ENCODE data around the gene SDHAF2. TPM values are rescaled to one million over a fixed set of nuclear protein-coding genes. Genes with fewer than 3 reads are reported as not detected.

Gene SDHAF2
- total and polyA plus RNA-seq, 9 of the 15 experiments (the other 6 are each of a cell fraction or from before 2014, with no cell fraction given), result 21.2 to 144 (median 40.4) TPM

DNA sequence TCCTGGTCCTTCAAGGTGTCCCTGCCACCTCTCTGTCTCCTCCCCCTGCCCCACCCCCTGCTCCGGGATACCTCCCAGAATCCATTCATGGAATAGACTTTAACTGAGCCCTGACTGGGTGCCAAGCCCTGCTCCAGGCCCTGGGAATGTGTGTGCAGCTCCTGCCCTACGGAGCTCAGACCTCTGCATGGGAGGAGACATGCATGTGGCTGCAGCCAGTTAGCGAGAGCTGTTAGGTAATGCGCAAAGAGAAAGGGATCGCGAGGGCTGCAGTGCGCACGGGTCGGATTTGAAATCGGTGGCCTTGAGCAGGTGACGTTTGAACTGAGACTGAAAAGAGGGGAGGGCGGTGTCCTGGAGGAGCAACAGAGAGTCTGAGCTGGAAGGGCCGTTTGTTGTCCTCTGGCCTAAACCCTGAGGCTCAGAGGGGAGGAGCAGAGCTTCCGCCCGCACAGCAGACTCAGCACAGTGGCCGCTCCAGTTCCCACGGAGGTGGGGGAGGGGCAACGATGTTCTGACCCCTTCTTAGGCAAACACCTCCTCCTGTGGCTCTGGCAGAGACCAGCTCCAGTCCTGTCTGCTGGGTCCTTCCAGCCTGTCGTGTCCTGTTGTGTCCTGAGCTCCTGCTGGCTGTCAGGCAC, 58.8 kb downstream of the SDHAF2 start:
- Histone ChIP-seq H3K4me2 (ENCODE audit: insufficient read depth, low read length) (peak overlapping the region; percentile 28; the same call in 1 of the 2 replicates), H3K79me2 (ENCODE audit: control insufficient read depth, insufficient read depth, low read length) (no peaks in the 10 kb centered on the region), H3K36me3 (ENCODE audit: control insufficient read depth, insufficient read depth, low read length) (no peaks in the 10 kb centered on the region), H3K27ac (ENCODE audit: extremely low read depth, low read depth, low read length) (no peak overlapping the region), H3K27me3 (ENCODE audit: control insufficient read depth in 2 of 2, insufficient read depth in 2 of 2, low read length in 2 of 2) (peaks cover 36 to 88% of the 10 kb centered on the region in 2 experiments), H4K20me1 (replicated peaks; ENCODE audit: control insufficient read depth, insufficient read depth, low read length) (peaks cover 5% of the 10 kb centered on the region; the same call in 1 of the 2 replicates), H3K9me1 (ENCODE audit: control insufficient read depth, insufficient read depth, low read length) (no peaks in the 10 kb centered on the region), H3K9ac (ENCODE audit: insufficient read depth in 1 of 2, low read depth in 2 of 2, low read length in 2 of 2) (peak overlapping the region in 1 of 2 experiments; percentile 40; a peak in 2 of 4 replicates), H3K4me1 (replicated peaks in 1 of 2; ENCODE audit: control insufficient read depth in 2 of 2, insufficient read depth in 2 of 2, low read length in 2 of 2) (peaks cover 3 to 25% of the 10 kb centered on the region in 2 experiments; a peak in 3 of 5 replicates), H2AFZ (ENCODE audit: low read depth, low read length) (peak overlapping the region; percentile 66; the same call in 1 of the 2 replicates), H3K4me3 (no peak overlapping the region), H3K9me3 (replicated peaks; ENCODE audit: control insufficient read depth, insufficient read depth, low read depth, low read length) (no peaks in the 10 kb centered on the region)
- intact Hi-C loops (cut with micrococcal nuclease), result no loop called here
- no TSS peak for BruUV-seq (replicated peaks)
- in situ Hi-C loops (cut with MboI), result no loop called here
- TF ChIP-seq, protein P1, sequence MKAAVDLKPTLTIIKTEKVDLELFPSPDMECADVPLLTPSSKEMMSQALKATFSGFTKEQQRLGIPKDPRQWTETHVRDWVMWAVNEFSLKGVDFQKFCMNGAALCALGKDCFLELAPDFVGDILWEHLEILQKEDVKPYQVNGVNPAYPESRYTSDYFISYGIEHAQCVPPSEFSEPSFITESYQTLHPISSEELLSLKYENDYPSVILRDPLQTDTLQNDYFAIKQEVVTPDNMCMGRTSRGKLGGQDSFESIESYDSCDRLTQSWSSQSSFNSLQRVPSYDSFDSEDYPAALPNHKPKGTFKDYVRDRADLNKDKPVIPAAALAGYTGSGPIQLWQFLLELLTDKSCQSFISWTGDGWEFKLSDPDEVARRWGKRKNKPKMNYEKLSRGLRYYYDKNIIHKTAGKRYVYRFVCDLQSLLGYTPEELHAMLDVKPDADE (conservative IDR thresholded peaks at IDR 0.05; ENCODE audit: control insufficient read depth, low read depth, low read length), result no peak
- TF ChIP-seq ZNF57 (CRISPR knock-in tag; IDR thresholded peaks at IDR 0.05) (no peak), NRF1 (conservative IDR thresholded peaks at IDR 0.05 in 1 of 2, IDR thresholded peaks at IDR 0.05 in 1 of 2) (peak; percentile 47 to 65), ELF1 (tag; IDR thresholded peaks at IDR 0.05) (no peak)
- no peak for FAIRE-seq
- 4% methylated on average over 19 of the region's 19 CpGs for WGBS (ENCODE audit: insufficient coverage, low coverage, missing lambda C conversion rate)
- POLR2A ChIA-PET, result interaction anchor here (0.8 to 1.0 kb wide), 2 partner anchors 16 to 240 kb away, joined by 3 read pairs; no protein-coding TSS in a partner anchor
- peak; percentile 53 for ATAC-seq
- peak; percentile 36 to 48 (median 42) for DNase-seq (ENCODE audit: extremely low read depth in 1 of 4, low spot score in 3 of 4)
- CTCF ChIA-PET (ENCODE audit: low intra/inter-chr PET ratio), result no interaction called here
